Measurements from ENCODE around the gene IRX2. TPM values are rescaled to one million over a fixed set of nuclear protein-coding genes. Genes with fewer than 3 reads are reported as not detected.

Gene IRX2
- total and polyA plus RNA-seq, 10 of the 15 experiments (the other 5 are each of a cell fraction or from before 2014, with no cell fraction given): not detected

DNA sequence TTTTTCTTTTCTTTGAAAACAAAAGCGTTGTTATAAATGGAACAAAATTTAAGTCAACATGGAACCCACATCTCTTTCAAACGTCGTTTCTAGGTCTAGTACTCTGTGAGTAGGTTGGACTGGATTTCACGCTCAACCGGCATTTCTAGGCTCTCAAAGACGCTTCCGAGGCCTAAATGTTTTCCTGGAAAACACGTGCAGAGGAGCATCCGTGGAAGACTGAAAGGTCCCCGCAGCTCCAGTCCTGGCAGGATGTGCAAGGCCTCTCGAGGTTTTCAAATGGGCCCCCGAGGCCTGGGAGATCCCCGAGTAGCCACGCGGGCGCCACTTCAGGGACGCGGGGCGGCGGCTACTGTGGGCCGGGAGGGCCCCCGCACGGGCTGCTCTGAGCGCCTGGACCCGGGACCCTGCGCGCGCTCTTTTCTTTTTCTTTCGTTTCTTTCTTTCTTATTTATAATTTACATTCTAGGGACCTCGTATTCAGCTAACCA, 4.2 kb upstream of the IRX2 start (continued):
- TF ChIP-seq, protein P1, sequence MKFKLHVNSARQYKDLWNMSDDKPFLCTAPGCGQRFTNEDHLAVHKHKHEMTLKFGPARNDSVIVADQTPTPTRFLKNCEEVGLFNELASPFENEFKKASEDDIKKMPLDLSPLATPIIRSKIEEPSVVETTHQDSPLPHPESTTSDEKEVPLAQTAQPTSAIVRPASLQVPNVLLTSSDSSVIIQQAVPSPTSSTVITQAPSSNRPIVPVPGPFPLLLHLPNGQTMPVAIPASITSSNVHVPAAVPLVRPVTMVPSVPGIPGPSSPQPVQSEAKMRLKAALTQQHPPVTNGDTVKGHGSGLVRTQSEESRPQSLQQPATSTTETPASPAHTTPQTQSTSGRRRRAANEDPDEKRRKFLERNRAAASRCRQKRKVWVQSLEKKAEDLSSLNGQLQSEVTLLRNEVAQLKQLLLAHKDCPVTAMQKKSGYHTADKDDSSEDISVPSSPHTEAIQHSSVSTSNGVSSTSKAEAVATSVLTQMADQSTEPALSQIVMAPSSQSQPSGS (IDR thresholded peaks at IDR 0.05; ENCODE audit: low read length): no peak
- TF ChIP-seq BCL11A (IDR thresholded peaks at IDR 0.05; ENCODE audit: low read depth, low read length) (no peak), NFXL1 (IDR thresholded peaks at IDR 0.05; ENCODE audit: borderline replicate concordance) (no peak), EP300 (IDR thresholded peaks at IDR 0.05; ENCODE audit: borderline replicate concordance in 1 of 2, control insufficient read depth in 1 of 2, low read depth in 2 of 2, low read length in 2 of 2) (no peak), CHD4 (IDR thresholded peaks at IDR 0.05) (no peak), STAT1 (conservative IDR thresholded peaks at IDR 0.05) (no peak), CEBPZ (IDR thresholded peaks at IDR 0.05; ENCODE audit: low read depth, low read length) (no peak), DPF2 (IDR thresholded peaks at IDR 0.05) (no peak), ZZZ3 (IDR thresholded peaks at IDR 0.05; ENCODE audit: control insufficient read depth, insufficient read length, low read depth) (no peak), TBL1XR1 (IDR thresholded peaks at IDR 0.05; ENCODE audit: low read depth, low read length) (no peak)
- TF ChIP-seq, protein P2, sequence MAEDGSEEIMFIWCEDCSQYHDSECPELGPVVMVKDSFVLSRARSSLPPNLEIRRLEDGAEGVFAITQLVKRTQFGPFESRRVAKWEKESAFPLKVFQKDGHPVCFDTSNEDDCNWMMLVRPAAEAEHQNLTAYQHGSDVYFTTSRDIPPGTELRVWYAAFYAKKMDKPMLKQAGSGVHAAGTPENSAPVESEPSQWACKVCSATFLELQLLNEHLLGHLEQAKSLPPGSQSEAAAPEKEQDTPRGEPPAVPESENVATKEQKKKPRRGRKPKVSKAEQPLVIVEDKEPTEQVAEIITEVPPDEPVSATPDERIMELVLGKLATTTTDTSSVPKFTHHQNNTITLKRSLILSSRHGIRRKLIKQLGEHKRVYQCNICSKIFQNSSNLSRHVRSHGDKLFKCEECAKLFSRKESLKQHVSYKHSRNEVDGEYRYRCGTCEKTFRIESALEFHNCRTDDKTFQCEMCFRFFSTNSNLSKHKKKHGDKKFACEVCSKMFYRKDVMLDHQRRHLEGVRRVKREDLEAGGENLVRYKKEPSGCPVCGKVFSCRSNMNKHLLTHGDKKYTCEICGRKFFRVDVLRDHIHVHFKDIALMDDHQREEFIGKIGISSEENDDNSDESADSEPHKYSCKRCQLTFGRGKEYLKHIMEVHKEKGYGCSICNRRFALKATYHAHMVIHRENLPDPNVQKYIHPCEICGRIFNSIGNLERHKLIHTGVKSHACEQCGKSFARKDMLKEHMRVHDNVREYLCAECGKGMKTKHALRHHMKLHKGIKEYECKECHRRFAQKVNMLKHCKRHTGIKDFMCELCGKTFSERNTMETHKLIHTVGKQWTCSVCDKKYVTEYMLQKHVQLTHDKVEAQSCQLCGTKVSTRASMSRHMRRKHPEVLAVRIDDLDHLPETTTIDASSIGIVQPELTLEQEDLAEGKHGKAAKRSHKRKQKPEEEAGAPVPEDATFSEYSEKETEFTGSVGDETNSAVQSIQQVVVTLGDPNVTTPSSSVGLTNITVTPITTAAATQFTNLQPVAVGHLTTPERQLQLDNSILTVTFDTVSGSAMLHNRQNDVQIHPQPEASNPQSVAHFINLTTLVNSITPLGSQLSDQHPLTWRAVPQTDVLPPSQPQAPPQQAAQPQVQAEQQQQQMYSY (CRISPR knock-in tag; IDR thresholded peaks at IDR 0.05): no peak
- TF ChIP-seq, protein P3, sequence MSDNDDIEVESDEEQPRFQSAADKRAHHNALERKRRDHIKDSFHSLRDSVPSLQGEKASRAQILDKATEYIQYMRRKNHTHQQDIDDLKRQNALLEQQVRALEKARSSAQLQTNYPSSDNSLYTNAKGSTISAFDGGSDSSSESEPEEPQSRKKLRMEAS (IDR thresholded peaks at IDR 0.05; ENCODE audit: low read depth, low read length): no peak
